ENCODE measurements around the gene TRPV2.

The TRPV2 gene

GRCh38 chr17:16465052-16465312 is 49.6 kb downstream of the TRPV2 start:
- no peak for DNase-seq

GRCh38 chr17:16465861-16466338 is 50.5 kb downstream of the TRPV2 start:
- H3K27ac ChIP-seq = no peak overlapping the region
- no peak overlapping the region for H3K4me3 ChIP-seq
- peaks cover 0 to 14% (median 0%) of the 10 kb centered on the region in 3 donors for H3K36me3 ChIP-seq
- intact Hi-C loops (cut with DNase I; ENCODE audit: low total_unique reads) = no loop called here
- peaks cover 0 to 12% (median 0%) of the 10 kb centered on the region in 4 donors for H3K4me1 ChIP-seq
- H3K9me3 ChIP-seq = no peaks in the 10 kb centered on the region
- no peaks in the 10 kb centered on the region for H3K27me3 ChIP-seq
- TF ChIP-seq CTCF (IDR thresholded peaks at IDR 0.05) = no peak
- DNase-seq = no peak

More at GRCh38 chr17:16465052-16465312, 49.6 kb downstream of the TRPV2 start:
- Histone ChIP-seq H3K36me3 (peaks cover 0 to 16% (median 0%) of the 10 kb centered on the region in 3 donors), H3K9me3 (no peaks in the 10 kb centered on the region), H3K4me3 (no peak overlapping the region), H3K27me3 (no peaks in the 10 kb centered on the region), H3K27ac (no peak overlapping the region), H3K4me1 (peaks cover 0 to 8% (median 0%) of the 10 kb centered on the region in 4 donors)
- intact Hi-C loops (cut with DNase I; ENCODE audit: low total_unique reads) = no loop called here
- no peak for TF ChIP-seq CTCF (IDR thresholded peaks at IDR 0.05)

GRCh38 chr17:16466407-16466806 is 51.0 kb downstream of the TRPV2 start:
- peaks cover 0 to 9% (median 0%) of the 10 kb centered on the region in 3 donors for H3K36me3 ChIP-seq
- H3K9me3 ChIP-seq = no peaks in the 10 kb centered on the region
- TF ChIP-seq CTCF (IDR thresholded peaks at IDR 0.05) = no peak
- intact Hi-C loops (cut with DNase I; ENCODE audit: low total_unique reads) = no loop called here
- no peak overlapping the region for H3K4me3 ChIP-seq
- DNase-seq = no peak
- peaks cover 0 to 12% (median 0%) of the 10 kb centered on the region in 4 donors for H3K4me1 ChIP-seq
- H3K27ac ChIP-seq = no peak overlapping the region
- no peaks in the 10 kb centered on the region for H3K27me3 ChIP-seq

- H3K27ac ChIP-seq = no peak overlapping the region
- no peaks in the 10 kb centered on the region for H3K9me3 ChIP-seq
- DNase-seq = no peak
- intact Hi-C loops (cut with DNase I; ENCODE audit: low total_unique reads) = no loop called here
- no peak overlapping the region for H3K4me3 ChIP-seq
- H3K4me1 ChIP-seq = peaks cover 0 to 12% (median 0%) of the 10 kb centered on the region in 4 donors
- H3K27me3 ChIP-seq = no peaks in the 10 kb centered on the region
- TF ChIP-seq CTCF (IDR thresholded peaks at IDR 0.05) = no peak
- peaks cover 0 to 3% (median 0%) of the 10 kb centered on the region in 3 donors for H3K36me3 ChIP-seq
Observed at GRCh38 chr17:16467044-16467443, 51.7 kb downstream of the TRPV2 start.

- intact Hi-C loops (cut with DNase I; ENCODE audit: low total_unique reads) = no loop called here
- no peak overlapping the region for H3K27ac ChIP-seq
Observed at GRCh38 chr17:16467886-16468285, 52.5 kb downstream of the TRPV2 start.

More at GRCh38 chr17:16467886-16468285, 52.5 kb downstream of the TRPV2 start:
- no peaks in the 10 kb centered on the region for H3K27me3 ChIP-seq
- no peak overlapping the region for H3K4me3 ChIP-seq
- DNase-seq = no peak
- no peak for TF ChIP-seq CTCF (IDR thresholded peaks at IDR 0.05)
- H3K36me3 ChIP-seq = no peaks in the 10 kb centered on the region
- no peaks in the 10 kb centered on the region for H3K9me3 ChIP-seq
- H3K4me1 ChIP-seq = peaks cover 0 to 12% (median 0%) of the 10 kb centered on the region in 4 donors
